IMR-90 (cell line): ENCODE measurements around the gene ABHD16A. TPM values are rescaled to one million over a fixed set of nuclear protein-coding genes. Genes with fewer than 3 reads are reported as not detected.
A peak's percentile ranks its signal among the peaks of the same experiment; 100 is the strongest.

ENCODE experiments used
- ATAC-seq: fragments of 200-7000 bp; cut with Tn5 transposase; 2 replicates; pipeline ENCODE4 v1.9.1; 2020; ENCODE audit warnings: low read depth, mild to moderate bottlenecking, moderate library complexity
- BruUV-seq: library from RNA; stranded (reverse); fragments of 400-500 nt; replicated peaks from 2 replicates; lab custom pipeline; 2021; lab: Mats Ljungman, UMichigan
- CTCF ChIA-PET: fragments of 300-600 bp; formaldehyde crosslinking; extraction: SDS; loops from one replicate; lab custom pipeline; 2021; ENCODE audit warnings: antibody characterized with exemption; lab: Yijun Ruan, JAX
- POLR2A ChIA-PET: fragments of 300-600 bp; sonication (Branson Sonifier 250); formaldehyde crosslinking; loops from one replicate; lab custom pipeline; 2022; ENCODE audit warnings: antibody characterized with exemption; ENCODE audit not compliant: unreplicated experiment; lab: Charles Lee
- DNase-seq: peaks from one replicate; pipeline ENCODE4 v3.0.0; 2013
- H2AFZ ChIP-seq: replicated peaks from 2 replicates; pipeline ENCODE3; 2013; ENCODE audit warnings: low read length, mild to moderate bottlenecking; ENCODE audit not compliant: poor library complexity
- H2AK5ac ChIP-seq: 2 replicates; pipeline ENCODE4 v1.6.1; 2013; ENCODE audit warnings: low read depth, low read length, inconsistent platforms
- H2AK9ac ChIP-seq: replicated peaks from 2 replicates; pipeline ENCODE3; 2013; ENCODE audit warnings: mild to moderate bottlenecking, low read depth, low read length, moderate library complexity; ENCODE audit not compliant: poor library complexity
- H2BK120ac ChIP-seq: 2 replicates; pipeline ENCODE4 v1.6.1; 2013; ENCODE audit warnings: low read depth, low read length, inconsistent platforms
- H2BK15ac ChIP-seq: 3 replicates; pipeline ENCODE4 v1.6.1; 2013; ENCODE audit warnings: low read depth, low read length, inconsistent platforms
- H2BK20ac ChIP-seq: 2 replicates; pipeline ENCODE4 v1.6.1; 2013; ENCODE audit warnings: low read depth, mild to moderate bottlenecking, inconsistent platforms, low read length, moderate library complexity
- H2BK5ac ChIP-seq: 2 replicates; pipeline ENCODE4 v1.6.1; 2013; ENCODE audit warnings: mild to moderate bottlenecking, low read depth, low read length, inconsistent platforms; ENCODE audit not compliant: poor library complexity, severe bottlenecking
- H3K14ac ChIP-seq: replicated peaks from 2 replicates; pipeline ENCODE4 v1.6.1; 2013; ENCODE audit warnings: low read depth, low read length, inconsistent platforms
- H3K18ac ChIP-seq: 2 replicates; pipeline ENCODE4 v1.6.1; 2013; ENCODE audit warnings: low read depth, low read length, control low read depth
- H3K23ac ChIP-seq: 2 replicates; pipeline ENCODE4 v1.6.1; 2013; ENCODE audit warnings: low read depth, low read length, inconsistent platforms
- H3K27ac ChIP-seq: 2 replicates; pipeline ENCODE4 v1.5.1; 2013; ENCODE audit warnings: mild to moderate bottlenecking, control low read depth, low read length; ENCODE audit not compliant: insufficient read depth
- H3K27me3 ChIP-seq: 2 replicates; pipeline ENCODE4 v1.6.1; 2013; ENCODE audit warnings: low read length; ENCODE audit not compliant: control insufficient read depth, insufficient read depth
- H3K36me3 ChIP-seq: 2 replicates; pipeline ENCODE4 v1.6.1; 2013; ENCODE audit warnings: low read length, mixed read lengths; ENCODE audit not compliant: control insufficient read depth, insufficient read depth
- H3K4ac ChIP-seq: 2 replicates; pipeline ENCODE4 v1.6.1; 2013; ENCODE audit warnings: low read depth, low read length, inconsistent platforms
- H3K4me1 ChIP-seq: 2 replicates; pipeline ENCODE4 v1.6.1; 2013; ENCODE audit warnings: low read length, mixed read lengths; ENCODE audit not compliant: control insufficient read depth, insufficient read depth
- H3K4me2 ChIP-seq: 2 replicates; pipeline ENCODE4 v1.6.1; 2013; ENCODE audit warnings: low read depth, mild to moderate bottlenecking, control low read depth, low read length, moderate library complexity
- H3K4me3 ChIP-seq: 2 replicates; pipeline ENCODE4 v1.5.1; 2013; ENCODE audit warnings: low read depth, mild to moderate bottlenecking, control low read depth, low read length, moderate library complexity; ENCODE audit not compliant: insufficient read depth
- H3K56ac ChIP-seq: 2 replicates; pipeline ENCODE4 v1.6.1; 2013; ENCODE audit warnings: low read length, inconsistent platforms; ENCODE audit not compliant: insufficient read depth; ENCODE audit errors: extremely low read depth
- H3K79me1 ChIP-seq, 2 experiments: 2 replicates each; pipeline ENCODE4 v1.6.1; 2013; ENCODE audit warnings: low read length in 2 of 2, inconsistent platforms in 1 of 2, low read depth in 1 of 2
- H3K9ac ChIP-seq: 2 replicates; pipeline ENCODE4 v1.6.1; 2013; ENCODE audit warnings: low read depth, low read length, control low read depth
- H3K9me1 ChIP-seq: 2 replicates; pipeline ENCODE4 v1.6.1; 2013; ENCODE audit warnings: low read length, inconsistent platforms; ENCODE audit not compliant: insufficient read depth
- H3K9me3 ChIP-seq: 2 replicates; pipeline ENCODE4 v1.6.1; 2013; ENCODE audit warnings: low read length; ENCODE audit not compliant: control insufficient read depth, insufficient read depth
- H4K20me1 ChIP-seq: 2 replicates; pipeline ENCODE4 v1.6.1; 2013; ENCODE audit warnings: low read length, inconsistent platforms; ENCODE audit not compliant: insufficient read depth
- H4K5ac ChIP-seq: 2 replicates; pipeline ENCODE4 v1.6.1; 2013; ENCODE audit warnings: mild to moderate bottlenecking, low read depth, low read length, control low read depth
- H4K8ac ChIP-seq, 2 experiments: 2 replicates each; pipeline ENCODE4 v1.6.1; 2013; ENCODE audit warnings: low read depth in 2 of 2, low read length in 2 of 2, control low read depth in 1 of 2, inconsistent platforms in 1 of 2
- H4K91ac ChIP-seq: 2 replicates; pipeline ENCODE4 v1.6.1; 2013; ENCODE audit warnings: low read depth, low read length, inconsistent platforms; ENCODE audit not compliant: insufficient read depth
- BHLHE40 ChIP-seq: fragments of 150-350 bp; IDR thresholded peaks from 2 replicates; pipeline ENCODE4 v1.6.1; 2016; ENCODE audit warnings: mild to moderate bottlenecking, low read depth, low read length
- CEBPB ChIP-seq: IDR thresholded peaks from 2 replicates; pipeline ENCODE4 v1.6.1; 2012; ENCODE audit warnings: low read depth, low read length, improper control_type of control experiment
- CHD1 ChIP-seq: IDR thresholded peaks from 2 replicates; pipeline ENCODE4 v1.6.1; 2012; ENCODE audit warnings: low read depth, low read length, improper control_type of control experiment
- CTCF ChIP-seq: conservative IDR thresholded peaks from 2 replicates; pipeline ENCODE4 v1.5.1; 2012; ENCODE audit warnings: mild to moderate bottlenecking, low read depth, low read length, improper control_type of control experiment
- FOS ChIP-seq: fragments of 150-350 bp; IDR thresholded peaks from 2 replicates; pipeline ENCODE4 v1.6.1; 2016; ENCODE audit warnings: low read depth, low read length
- MAFK ChIP-seq: IDR thresholded peaks from 2 replicates; pipeline ENCODE4 v1.6.1; 2012; ENCODE audit warnings: low read depth, low read length, improper control_type of control experiment
- MAZ ChIP-seq: IDR thresholded peaks from 2 replicates; pipeline ENCODE4 v1.6.1; 2012; ENCODE audit warnings: low read depth, mild to moderate bottlenecking, low read length, improper control_type of control experiment, moderate library complexity, borderline replicate concordance
- MXI1 ChIP-seq: IDR thresholded peaks from 2 replicates; pipeline ENCODE4 v1.6.1; 2012; ENCODE audit warnings: low read depth, mild to moderate bottlenecking, low read length, moderate library complexity, borderline replicate concordance
- NFE2L2 ChIP-seq: fragments of 150-350 bp; IDR thresholded peaks from 2 replicates; pipeline ENCODE4 v1.6.1; 2016; ENCODE audit warnings: low read depth, mild to moderate bottlenecking, low read length
- POLR2A ChIP-seq: IDR thresholded peaks from 2 replicates; pipeline ENCODE4 v1.6.1; 2012; ENCODE audit warnings: mild to moderate bottlenecking, low read depth, low read length
- RAD21 ChIP-seq: IDR thresholded peaks from 2 replicates; pipeline ENCODE4 v1.6.1; 2012; ENCODE audit warnings: low read length, improper control_type of control experiment
- RCOR1 ChIP-seq: IDR thresholded peaks from 2 replicates; pipeline ENCODE4 v1.6.1; 2012; ENCODE audit warnings: mild to moderate bottlenecking, low read length, improper control_type of control experiment; ENCODE audit not compliant: insufficient replicate concordance
- RFX5 ChIP-seq: IDR thresholded peaks from 2 replicates; pipeline ENCODE4 v1.8.0; 2012; ENCODE audit warnings: low read depth, mild to moderate bottlenecking, low read length, moderate library complexity
- SMC3 ChIP-seq: fragments of 150-350 bp; IDR thresholded peaks from 2 replicates; pipeline ENCODE4 v1.6.1; 2016; ENCODE audit warnings: low read depth, mild to moderate bottlenecking, antibody characterized with exemption, low read length, moderate library complexity
- WGBS, 2 experiments: methylation state at CpG; one replicate each; pipeline versions ENCODE4 v1.1.5 to v1.1.7; 2013; ENCODE audit warnings: missing lambda C conversion rate in 2 of 2; ENCODE audit not compliant: insufficient read length in 1 of 2; ENCODE audit errors: extremely low coverage in 2 of 2; 5-methylcytosine and 5-hydroxymethylcytosine counted together
- dilution Hi-C: fragments of 300-500 bp; cut with HindIII; formaldehyde crosslinking; loops from one replicate; pipeline ENCODE4 v1.14.3; 2018; ENCODE audit warnings: low sequenced_read_pairs; ENCODE audit not compliant: unreplicated experiment
- in situ Hi-C: fragments of 300-500 bp; cut with MboI; formaldehyde crosslinking; loops from 3 replicates; pipeline ENCODE4 v1.14.3; 2019; ENCODE audit warnings: low sequenced_read_pairs, inconsistent platforms, mixed read lengths
- intact Hi-C: fragments of 100-400 bp; cut with micrococcal nuclease; formaldehyde crosslinking; loops from 2 replicates; pipeline ENCODE4 v1.10.0; 2022
- polyA plus RNA-seq, 3 experiments: library from polyadenylated mRNA; depleted of rRNA; stranded (reverse); fragments of >200 nt; gene quantifications; 2 replicates each; pipeline ENCODE4 v1.2.3, GENCODE V29; 2012; ENCODE audit warnings: low replicate concordance in 1 of 3
- total RNA-seq: library from RNA; depleted of rRNA; stranded (reverse); fragments of >200 nt; gene quantifications from 2 replicates; pipeline ENCODE4 v1.2.3, GENCODE V29; 2012
- TF ChIP-seq, protein P1 (sequence below): fragments of 150-350 bp; IDR thresholded peaks from 2 replicates; pipeline ENCODE4 v1.6.1; 2016; ENCODE audit warnings: low read depth, mild to moderate bottlenecking, low read length, moderate library complexity, borderline replicate concordance
- TF ChIP-seq, protein P2 (sequence below): fragments of 150-350 bp; IDR thresholded peaks from 2 replicates; pipeline ENCODE4 v1.6.1; 2017; ENCODE audit warnings: mild to moderate bottlenecking, antibody characterized with exemption, low read length, low read depth

ABHD16A gene
- total and polyA plus RNA-seq, 2 of the 4 experiments (the other 2 are of a cell fraction), result 31.5 to 35.1 TPM

DNA sequence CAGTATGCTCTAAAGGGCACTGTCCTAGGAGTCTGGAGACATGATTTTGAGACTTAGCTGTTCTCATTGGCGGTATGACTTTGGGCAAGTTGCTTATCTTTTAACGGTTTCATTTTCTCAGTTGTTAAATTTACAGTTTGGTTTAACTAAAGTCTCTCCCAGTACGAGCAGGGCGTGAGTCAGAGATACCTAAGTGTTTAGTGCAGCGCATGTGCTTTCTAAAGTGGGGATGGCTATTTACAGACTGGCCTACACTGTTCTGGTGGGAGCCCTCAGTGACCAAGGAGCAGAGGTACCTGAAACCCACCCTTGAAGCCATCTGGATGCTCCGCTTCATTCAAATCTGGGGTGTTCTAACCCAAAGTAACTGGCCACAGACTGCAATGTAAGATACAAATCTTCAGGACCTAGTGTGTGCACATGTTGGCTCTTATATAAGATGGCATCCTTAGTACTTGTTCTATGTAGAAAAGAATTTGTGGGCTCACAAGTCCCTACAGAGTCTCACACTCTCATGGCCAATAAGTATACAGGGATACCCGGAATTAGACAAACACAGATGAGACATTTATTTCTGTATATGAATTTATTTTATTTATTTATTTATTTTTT is 47.4 kb upstream of the ABHD16A start:
- no peak overlapping the region for H3K4me2 ChIP-seq
- intact Hi-C loops, result no loop called here

More for the DNA sequence above, 47.4 kb upstream of the ABHD16A start:
- ChIA-PET CTCF (interaction anchor here (0.6 to 1.3 kb wide), 2 partner anchors 19 to 20 kb away, joined by 3 read pairs; no protein-coding TSS in a partner anchor), POLR2A (no interaction called here)
- H2AK9ac ChIP-seq, result no peak overlapping the region
- H2BK20ac ChIP-seq, result no peak overlapping the region
- H2AK5ac ChIP-seq, result no peak overlapping the region
- no peak overlapping the region for H4K91ac ChIP-seq
- H3K36me3 ChIP-seq, result no peaks in the 10 kb centered on the region; the same call in 1 of the 2 replicates
- H3K9me1 ChIP-seq, result peaks cover 6% of the 10 kb centered on the region
- BruUV-seq, result no TSS peak
- peaks cover 5% of the 10 kb centered on the region for H3K4me1 ChIP-seq
- H3K56ac ChIP-seq, result no peak overlapping the region
- H3K9ac ChIP-seq, result no peak overlapping the region
- 0 out of 4 replicates have a peak, but pooled peaks cover 0 to 12% of the 10 kb centered on the region in 2 experiments for H3K79me1 ChIP-seq
- H3K14ac ChIP-seq, result no peak overlapping the region
- no peak overlapping the region for H2BK5ac ChIP-seq
- 60% methylated on average over 4 of the region's 7 CpGs; no CpG with 5 or more reads in 1 of the 2 experiments for WGBS, 2 experiments
- ATAC-seq (no peak), DNase-seq (peak; percentile 66)
- no peak overlapping the region for H4K8ac ChIP-seq
- H4K20me1 ChIP-seq, result peaks cover 3% of the 10 kb centered on the region; the same call in 1 of the 2 replicates
- H3K9me3 ChIP-seq, result no peaks in the 10 kb centered on the region
- H2AFZ ChIP-seq, result no peak overlapping the region
- no peak overlapping the region for H3K27ac ChIP-seq
- no peak overlapping the region for H4K5ac ChIP-seq
- H3K27me3 ChIP-seq, result no peaks in the 10 kb centered on the region
- H3K4me3 ChIP-seq, result no peak overlapping the region
- TF ChIP-seq, protein P1, sequence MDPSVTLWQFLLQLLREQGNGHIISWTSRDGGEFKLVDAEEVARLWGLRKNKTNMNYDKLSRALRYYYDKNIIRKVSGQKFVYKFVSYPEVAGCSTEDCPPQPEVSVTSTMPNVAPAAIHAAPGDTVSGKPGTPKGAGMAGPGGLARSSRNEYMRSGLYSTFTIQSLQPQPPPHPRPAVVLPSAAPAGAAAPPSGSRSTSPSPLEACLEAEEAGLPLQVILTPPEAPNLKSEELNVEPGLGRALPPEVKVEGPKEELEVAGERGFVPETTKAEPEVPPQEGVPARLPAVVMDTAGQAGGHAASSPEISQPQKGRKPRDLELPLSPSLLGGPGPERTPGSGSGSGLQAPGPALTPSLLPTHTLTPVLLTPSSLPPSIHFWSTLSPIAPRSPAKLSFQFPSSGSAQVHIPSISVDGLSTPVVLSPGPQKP, result no peak
- TF ChIP-seq, protein P2, sequence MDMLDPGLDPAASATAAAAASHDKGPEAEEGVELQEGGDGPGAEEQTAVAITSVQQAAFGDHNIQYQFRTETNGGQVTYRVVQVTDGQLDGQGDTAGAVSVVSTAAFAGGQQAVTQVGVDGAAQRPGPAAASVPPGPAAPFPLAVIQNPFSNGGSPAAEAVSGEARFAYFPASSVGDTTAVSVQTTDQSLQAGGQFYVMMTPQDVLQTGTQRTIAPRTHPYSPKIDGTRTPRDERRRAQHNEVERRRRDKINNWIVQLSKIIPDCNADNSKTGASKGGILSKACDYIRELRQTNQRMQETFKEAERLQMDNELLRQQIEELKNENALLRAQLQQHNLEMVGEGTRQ, result no peak
- TF ChIP-seq RFX5 (no peak), CEBPB (no peak), POLR2A (no peak), MAFK (no peak), MAZ (no peak), RAD21 (no peak), CTCF (no peak), RCOR1 (no peak), BHLHE40 (no peak), FOS (no peak), NFE2L2 (no peak), SMC3 (no peak), MXI1 (no peak), CHD1 (no peak)
- in situ Hi-C loops (no loop called here), dilution Hi-C loops (no loop called here)
- no peak overlapping the region for H2BK120ac ChIP-seq
- no peak overlapping the region for H3K18ac ChIP-seq
- no peak overlapping the region for H3K23ac ChIP-seq
- no peak overlapping the region for H3K4ac ChIP-seq
- H2BK15ac ChIP-seq, result no peak overlapping the region
